ENCODE results near the gene MRE11.
A peak's percentile ranks its signal among the peaks of the same experiment; 100 is the strongest.
"Not testable (repeated sequence)": the region's sequence is repeated elsewhere in the genome, so short reads cannot be mapped to it uniquely, and the experiment has no call there.

Gene MRE11

GRCh38 chr11:94493281-94494125 is at the start of gene MRE11, which contains the start of gene ANKRD49:
Gene MRE11, minus strand, starts transcription at chr11:94493844. Its CDS starts 1,043 bp downstream, at chr11:94492801.
Gene ANKRD49, plus strand, starts transcription at chr11:94493984. Its CDS starts 2,710 bp downstream, at chr11:94496694.
- DNase-seq, result peak; percentile 93 to 94

GRCh38 chr11:94539420-94539819 is 45.8 kb upstream of the MRE11 start:
- no peak for DNase-seq

- no peak for DNase-seq
Measured at GRCh38 chr11:94537031-94537600, 43.5 kb upstream of the MRE11 start.

GRCh38 chr11:94536386-94536785 is 42.7 kb upstream of the MRE11 start:
- no peak for DNase-seq

- no peak for DNase-seq
Measured at GRCh38 chr11:94533696-94534630, 40.3 kb upstream of the MRE11 start.

- DNase-seq, result no peak
Measured at GRCh38 chr11:94533206-94533605, 39.6 kb upstream of the MRE11 start.

GRCh38 chr11:94532211-94532610 is 38.6 kb upstream of the MRE11 start:
- no peak for DNase-seq

- no peak for DNase-seq
Measured at GRCh38 chr11:94528551-94528950, 34.9 kb upstream of the MRE11 start.

GRCh38 chr11:94526645-94527438 is 33.2 kb upstream of the MRE11 start:
- no peak for DNase-seq

- DNase-seq, result no peak
Measured at GRCh38 chr11:94525546-94526324, 32.1 kb upstream of the MRE11 start.

- DNase-seq, result no peak
Measured at GRCh38 chr11:94524341-94524740, 30.7 kb upstream of the MRE11 start.

GRCh38 chr11:94521684-94522083 is 28.0 kb upstream of the MRE11 start:
- no peak for DNase-seq

- no peak for DNase-seq
Measured at GRCh38 chr11:94519478-94520084, 25.9 kb upstream of the MRE11 start.

GRCh38 chr11:94518300-94518699 is 24.7 kb upstream of the MRE11 start:
- no peak for DNase-seq

- DNase-seq, result no peak
Measured at GRCh38 chr11:94516725-94517124, 23.1 kb upstream of the MRE11 start.

GRCh38 chr11:94515398-94515797 is 21.8 kb upstream of the MRE11 start:
- DNase-seq, result no peak

- no peak for DNase-seq
Measured at GRCh38 chr11:94513091-94513490, 19.4 kb upstream of the MRE11 start.

- DNase-seq, result peak in 1 of 2 experiments; percentile 17
Measured at GRCh38 chr11:94511932-94512781, 18.5 kb upstream of the MRE11 start, which contains the start of gene C11orf97. Gene C11orf97, plus strand, starts transcription at chr11:94512461. Its CDS starts 68 bp downstream, at chr11:94512529.

- DNase-seq, result no peak
Measured at GRCh38 chr11:94507485-94507884, 13.8 kb upstream of the MRE11 start.

GRCh38 chr11:94506513-94506912 is 12.9 kb upstream of the MRE11 start:
- DNase-seq, result not testable (repeated sequence)
